OCI-LY7 (cell line): ENCODE data around the gene HLCS. TPM values are rescaled to one million over a fixed set of nuclear protein-coding genes. Genes with fewer than 3 reads are reported as not detected.
A peak's percentile ranks its signal among the peaks of the same experiment; 100 is the strongest.

ENCODE experiments used
- BruUV-seq: library from RNA; stranded (reverse); fragments of 400-500 nt; replicated peaks from 2 replicates; lab custom pipeline; 2021; lab: Mats Ljungman, UMichigan
- CTCF ChIA-PET: fragments of 300-600 bp; sonication (Branson Sonifier 250); formaldehyde crosslinking; loops from one replicate; lab custom pipeline; 2022; ENCODE audit warnings: antibody characterized with exemption; ENCODE audit not compliant: unreplicated experiment; lab: Charles Lee
- POLR2A ChIA-PET: fragments of 300-600 bp; sonication (Branson Sonifier 250); formaldehyde crosslinking; loops from one replicate; lab custom pipeline; 2022; ENCODE audit warnings: antibody characterized with exemption; lab: Charles Lee
- DNase-seq: peaks from one replicate; pipeline ENCODE4 v3.0.0-alpha.2; 2015; ENCODE audit warnings: low spot score
- H2AFZ ChIP-seq: fragments of 200-600 bp; sonication (generic), shearing (Covaris generic); 2 replicates; pipeline ENCODE4 v1.6.1; 2014; ENCODE audit warnings: mild to moderate bottlenecking, antibody characterized with exemption, low read length, moderate library complexity
- H3K27ac ChIP-seq: fragments of 200-600 bp; sonication (generic); 2 replicates; pipeline ENCODE4 v1.5.1; 2014; ENCODE audit warnings: mixed run types, low read depth, mild to moderate bottlenecking, moderate library complexity, low read length, inconsistent platforms; ENCODE audit not compliant: poor library complexity, severe bottlenecking
- H3K36me3 ChIP-seq: fragments of 200-600 bp; sonication (generic); 2 replicates; pipeline ENCODE4 v1.6.1; 2014; ENCODE audit warnings: mild to moderate bottlenecking, antibody characterized with exemption, low read length, moderate library complexity, mixed read lengths; ENCODE audit not compliant: insufficient read depth
- H3K4me1 ChIP-seq: fragments of 200-600 bp; sonication (generic); 2 replicates; pipeline ENCODE4 v1.5.1; 2014; ENCODE audit warnings: mild to moderate bottlenecking, low read length; ENCODE audit not compliant: insufficient read depth, poor library complexity, severe bottlenecking
- H3K4me2 ChIP-seq: fragments of 200-600 bp; sonication (generic); 2 replicates; pipeline ENCODE4 v1.6.1; 2014; ENCODE audit warnings: mild to moderate bottlenecking, low read length
- H3K4me3 ChIP-seq: fragments of 200-600 bp; sonication (generic); 2 replicates; pipeline ENCODE4 v1.5.1; 2014; ENCODE audit warnings: mild to moderate bottlenecking, low read depth, low read length; ENCODE audit not compliant: poor library complexity, severe bottlenecking
- H3K79me2 ChIP-seq: fragments of 200-600 bp; sonication (generic); 2 replicates; pipeline ENCODE4 v1.6.1; 2016; ENCODE audit warnings: low read depth, mild to moderate bottlenecking, low read length, moderate library complexity, mixed read lengths; ENCODE audit not compliant: insufficient read depth
- H3K9me2 ChIP-seq: fragments of 200-600 bp; sonication (generic); 2 replicates; pipeline ENCODE4 v1.6.1; 2016; ENCODE audit warnings: mild to moderate bottlenecking, low read length, mixed read lengths; ENCODE audit not compliant: insufficient read depth
- H3K9me3 ChIP-seq: fragments of 200-600 bp; sonication (generic); 2 replicates; pipeline ENCODE4 v1.6.1; 2014; ENCODE audit warnings: mild to moderate bottlenecking, mixed run types, low read length, mixed read lengths
- H4K20me1 ChIP-seq: fragments of 200-600 bp; sonication (generic); 2 replicates; pipeline ENCODE4 v1.6.1; 2014; ENCODE audit warnings: mild to moderate bottlenecking, antibody characterized with exemption, low read length, moderate library complexity, mixed read lengths; ENCODE audit not compliant: insufficient read depth
- CTCF ChIP-seq: fragments of 200-600 bp; sonication (generic); conservative IDR thresholded peaks from 2 replicates; pipeline ENCODE4 v1.5.1; 2014; ENCODE audit warnings: mild to moderate bottlenecking, antibody characterized with exemption, low read length, moderate library complexity, mixed read lengths
- EZH2phosphoT487 ChIP-seq: fragments of 200-600 bp; sonication (generic); IDR thresholded peaks from 2 replicates; pipeline ENCODE4 v1.6.1; 2018; ENCODE audit warnings: low read depth, borderline replicate concordance, mild to moderate bottlenecking, mixed run types, antibody characterized with exemption, low read length, moderate library complexity, mixed read lengths
- intact Hi-C: fragments of 100-400 bp; cut with micrococcal nuclease; formaldehyde crosslinking; loops from one replicate; pipeline ENCODE4 v1.10.0; 2022; ENCODE audit not compliant: unreplicated experiment
- total RNA-seq, 2 experiments: library from RNA; depleted of rRNA in 1 of 2; stranded (reverse); fragments of >200 nt in 1 of 2; shearing (Covaris generic) in 1 of 2; gene quantifications; 2 replicates each; pipeline ENCODE4 v1.2.3, GENCODE V29; 2014 to 2022

HLCS gene
- total RNA-seq, 2 experiments from 2014 or later: 12.0 to 20.9 TPM

GRCh38 chr21:36860736-36861594, 105.5 kb downstream of the HLCS start:
- intact Hi-C loops: no loop called here
- ChIA-PET CTCF (no interaction called here), POLR2A (no interaction called here)
- H3K79me2 ChIP-seq: no peaks in the 10 kb centered on the region
- peak overlapping the region; percentile 37; the same call in 1 of the 2 replicates for H2AFZ ChIP-seq
- H3K4me2 ChIP-seq: no peak overlapping the region
- no TSS peak for BruUV-seq
- no peak overlapping the region for H3K27ac ChIP-seq
- no peak for TF ChIP-seq EZH2phosphoT487
- TF ChIP-seq CTCF: no peak
- H3K4me1 ChIP-seq: peaks cover 7% of the 10 kb centered on the region
- no peaks in the 10 kb centered on the region for H3K9me3 ChIP-seq
- H4K20me1 ChIP-seq: no peaks in the 10 kb centered on the region
- H3K9me2 ChIP-seq: no peaks in the 10 kb centered on the region
- no peak for DNase-seq
- no peak overlapping the region for H3K4me3 ChIP-seq
- no peaks in the 10 kb centered on the region for H3K36me3 ChIP-seq

- DNase-seq: peak; percentile 61
- H3K4me3 ChIP-seq: no peak overlapping the region
- no peaks in the 10 kb centered on the region for H3K9me2 ChIP-seq
- CTCF ChIA-PET: no interaction called here
- no peaks in the 10 kb centered on the region for H4K20me1 ChIP-seq
- H3K36me3 ChIP-seq: no peaks in the 10 kb centered on the region
- peak overlapping the region; percentile 26; the same call in 1 of the 2 replicates for H3K4me2 ChIP-seq
- no peak for TF ChIP-seq EZH2phosphoT487
- POLR2A ChIA-PET: no interaction called here
- intact Hi-C loops: loop anchor here (10.0 kb wide), 1 partner anchor 355 kb away; no protein-coding TSS in a partner anchor
- H3K27ac ChIP-seq: no peak overlapping the region
- H3K4me1 ChIP-seq: peaks cover 7% of the 10 kb centered on the region
- H2AFZ ChIP-seq: peak overlapping the region; percentile 37; the same call in 1 of the 2 replicates
- BruUV-seq: no TSS peak
- H3K9me3 ChIP-seq: no peaks in the 10 kb centered on the region
- no peaks in the 10 kb centered on the region for H3K79me2 ChIP-seq
These were observed 106.5 kb downstream of the HLCS start for GRCh38 chr21:36859744-36860501.

DNA sequence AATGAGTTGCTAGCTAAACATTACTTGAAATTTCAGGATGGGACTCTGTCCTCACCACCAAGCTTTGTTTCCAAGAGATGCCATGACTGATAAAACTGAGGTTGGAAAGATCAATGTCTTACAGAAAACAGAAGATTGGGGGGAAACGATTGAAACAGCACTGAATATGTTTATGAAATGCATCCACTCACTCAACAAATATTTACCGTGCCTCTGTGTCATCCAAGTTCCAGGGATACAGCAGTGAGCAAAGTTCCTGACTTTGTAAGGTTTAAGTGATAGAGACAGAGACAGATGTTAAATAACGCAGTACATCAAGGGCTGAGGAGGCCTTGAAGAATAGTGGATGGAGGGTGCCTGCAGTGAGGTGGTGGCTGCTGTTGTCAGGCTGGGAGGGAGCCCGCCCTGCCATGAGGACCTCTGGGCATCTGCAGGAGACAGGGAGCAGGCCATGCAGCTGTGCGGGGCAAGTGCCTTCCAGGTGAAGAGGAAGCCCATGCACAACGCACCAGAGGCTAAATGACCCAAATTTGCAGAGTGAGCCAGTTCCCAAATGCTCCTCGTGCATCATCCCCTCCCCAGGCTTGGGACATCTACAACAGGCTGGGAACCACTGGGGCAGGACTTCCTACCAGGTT, 108.0 kb downstream of the HLCS start:
- no peaks in the 10 kb centered on the region for H3K9me3 ChIP-seq
- intact Hi-C loops: loop anchor here (10.0 kb wide), 1 partner anchor 354 kb away; no protein-coding TSS in a partner anchor

More for the DNA sequence above, 108.0 kb downstream of the HLCS start:
- no peak overlapping the region for H3K4me3 ChIP-seq
- H3K9me2 ChIP-seq: no peaks in the 10 kb centered on the region
- ChIA-PET POLR2A (no interaction called here), CTCF (no interaction called here)
- H3K27ac ChIP-seq: no peak overlapping the region
- peaks cover 7% of the 10 kb centered on the region for H3K4me1 ChIP-seq
- H3K79me2 ChIP-seq: no peaks in the 10 kb centered on the region
- BruUV-seq: no TSS peak
- H2AFZ ChIP-seq: no peak overlapping the region
- TF ChIP-seq CTCF (no peak), EZH2phosphoT487 (no peak)
- DNase-seq: no peak
- no peaks in the 10 kb centered on the region for H4K20me1 ChIP-seq
- no peaks in the 10 kb centered on the region for H3K36me3 ChIP-seq
- H3K4me2 ChIP-seq: no peak overlapping the region
